Measurements from ENCODE around the gene CCDC192. TPM values are rescaled to one million over a fixed set of nuclear protein-coding genes. Genes with fewer than 3 reads are reported as not detected.

CCDC192 gene
- total and polyA plus RNA-seq, 9 donors = 0.26 to 2.6 (median 0.91) TPM; not detected in 1

DNA sequence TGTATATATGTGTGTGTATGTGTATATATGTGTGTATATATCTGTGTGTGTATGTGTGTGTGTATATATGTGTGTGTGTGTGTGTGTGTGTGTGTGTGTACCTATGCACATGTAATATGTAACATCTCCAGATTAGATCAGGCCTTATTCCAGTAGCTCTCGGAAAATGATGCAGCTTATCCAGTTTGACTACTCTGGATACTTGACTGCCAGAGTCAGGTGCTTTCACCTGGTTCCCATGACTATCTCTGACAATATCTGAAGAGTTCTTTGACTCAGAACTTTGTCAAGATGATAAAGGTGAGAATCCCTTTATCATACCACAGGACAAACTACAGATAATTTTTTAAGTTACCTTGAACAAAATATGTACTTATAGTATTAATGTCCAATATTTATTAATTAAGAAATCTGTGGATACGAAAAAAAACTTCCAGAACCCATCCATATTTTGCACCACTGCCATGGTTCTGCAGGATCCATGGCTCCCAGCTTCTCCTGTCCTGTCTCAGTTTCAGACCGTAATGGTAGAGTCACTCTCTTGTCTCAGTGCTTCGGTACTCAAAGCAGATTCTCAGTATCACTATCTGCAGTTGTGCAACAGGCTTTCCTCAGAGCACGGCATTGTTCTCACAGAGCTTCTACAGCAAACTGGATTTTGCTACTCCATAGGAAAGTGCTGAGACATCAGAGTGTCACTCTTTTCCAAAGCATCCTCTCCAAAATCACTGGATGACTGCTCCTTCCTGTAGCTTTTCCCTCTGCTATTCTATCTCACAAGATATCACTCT, 216.0 kb downstream of the CCDC192 start:
- 85 to 93% (median 93%) methylated on average over 5 of the region's 5 CpGs for WGBS, 3 donors
- intact Hi-C loops (cut with DNase I) = no loop called here
- no peak overlapping the region for H3K27ac ChIP-seq

GRCh38 chr5:127919818-127920217, 216.6 kb downstream of the CCDC192 start:
- no peaks in the 10 kb centered on the region for H3K27me3 ChIP-seq
- no peak for TF ChIP-seq POLR2A (IDR thresholded peaks at IDR 0.05)
- no peak for TF ChIP-seq CTCF (IDR thresholded peaks at IDR 0.05)
- TF ChIP-seq EP300 (IDR thresholded peaks at IDR 0.05) = no peak
- H3K9me3 ChIP-seq = no peaks in the 10 kb centered on the region
- no peaks in the 10 kb centered on the region for H3K36me3 ChIP-seq
- intact Hi-C loops (cut with DNase I) = no loop called here
- no peak overlapping the region for H3K27ac ChIP-seq
- DNase-seq = no peak
- H3K4me3 ChIP-seq = no peak overlapping the region
- peaks cover 7% of the 10 kb centered on the region for H3K4me1 ChIP-seq (ENCODE audit: insufficient read depth)

More for the DNA sequence above, 216.0 kb downstream of the CCDC192 start:
- Histone ChIP-seq H3K4me1 (ENCODE audit: insufficient read depth) (peaks cover 7% of the 10 kb centered on the region), H3K36me3 (no peaks in the 10 kb centered on the region), H3K9me3 (no peaks in the 10 kb centered on the region), H3K4me3 (no peak overlapping the region), H3K27me3 (no peaks in the 10 kb centered on the region)
- no peak for TF ChIP-seq EP300 (IDR thresholded peaks at IDR 0.05)
- TF ChIP-seq CTCF (IDR thresholded peaks at IDR 0.05) = no peak
- no peak for TF ChIP-seq POLR2A (IDR thresholded peaks at IDR 0.05)
- DNase-seq = no peak

- Histone ChIP-seq H3K4me3 (no peak overlapping the region), H3K4me1 (ENCODE audit: insufficient read depth) (peaks cover 7% of the 10 kb centered on the region), H3K27ac (no peak overlapping the region), H3K36me3 (no peaks in the 10 kb centered on the region), H3K27me3 (no peaks in the 10 kb centered on the region), H3K9me3 (no peaks in the 10 kb centered on the region)
- no peak for TF ChIP-seq CTCF (IDR thresholded peaks at IDR 0.05)
- no peak for TF ChIP-seq EP300 (IDR thresholded peaks at IDR 0.05)
- no peak for TF ChIP-seq POLR2A (IDR thresholded peaks at IDR 0.05)
- DNase-seq = no peak
- intact Hi-C loops (cut with DNase I) = no loop called here
Observed at GRCh38 chr5:127920936-127921335, 217.7 kb downstream of the CCDC192 start.

GRCh38 chr5:127922603-127923002, 219.4 kb downstream of the CCDC192 start:
- Histone ChIP-seq H3K4me3 (no peak overlapping the region), H3K27ac (no peak overlapping the region), H3K4me1 (ENCODE audit: insufficient read depth) (peaks cover 3% of the 10 kb centered on the region), H3K36me3 (no peaks in the 10 kb centered on the region), H3K9me3 (no peaks in the 10 kb centered on the region), H3K27me3 (no peaks in the 10 kb centered on the region)
- TF ChIP-seq EP300 (IDR thresholded peaks at IDR 0.05) = no peak
- no peak for TF ChIP-seq POLR2A (IDR thresholded peaks at IDR 0.05)
- TF ChIP-seq CTCF (IDR thresholded peaks at IDR 0.05) = no peak
- intact Hi-C loops (cut with DNase I) = no loop called here
- 83 to 95% (median 87%) methylated on average over 2 of the region's 2 CpGs for WGBS, 3 donors
- DNase-seq = no peak

Data from ovary (tissue), 9 donors.